HG03575 (cell line): ENCODE data around the gene SGTA.

ENCODE experiments used
- ATAC-seq: cut with Tn5 transposase; IDR thresholded peaks from one replicate; pipeline ENCODE4 v1.9.1; 2021; ENCODE audit not compliant: unreplicated experiment, insufficient number of reproducible peaks, low FRiP score; ENCODE audit errors: extremely low read depth

The SGTA gene

DNA sequence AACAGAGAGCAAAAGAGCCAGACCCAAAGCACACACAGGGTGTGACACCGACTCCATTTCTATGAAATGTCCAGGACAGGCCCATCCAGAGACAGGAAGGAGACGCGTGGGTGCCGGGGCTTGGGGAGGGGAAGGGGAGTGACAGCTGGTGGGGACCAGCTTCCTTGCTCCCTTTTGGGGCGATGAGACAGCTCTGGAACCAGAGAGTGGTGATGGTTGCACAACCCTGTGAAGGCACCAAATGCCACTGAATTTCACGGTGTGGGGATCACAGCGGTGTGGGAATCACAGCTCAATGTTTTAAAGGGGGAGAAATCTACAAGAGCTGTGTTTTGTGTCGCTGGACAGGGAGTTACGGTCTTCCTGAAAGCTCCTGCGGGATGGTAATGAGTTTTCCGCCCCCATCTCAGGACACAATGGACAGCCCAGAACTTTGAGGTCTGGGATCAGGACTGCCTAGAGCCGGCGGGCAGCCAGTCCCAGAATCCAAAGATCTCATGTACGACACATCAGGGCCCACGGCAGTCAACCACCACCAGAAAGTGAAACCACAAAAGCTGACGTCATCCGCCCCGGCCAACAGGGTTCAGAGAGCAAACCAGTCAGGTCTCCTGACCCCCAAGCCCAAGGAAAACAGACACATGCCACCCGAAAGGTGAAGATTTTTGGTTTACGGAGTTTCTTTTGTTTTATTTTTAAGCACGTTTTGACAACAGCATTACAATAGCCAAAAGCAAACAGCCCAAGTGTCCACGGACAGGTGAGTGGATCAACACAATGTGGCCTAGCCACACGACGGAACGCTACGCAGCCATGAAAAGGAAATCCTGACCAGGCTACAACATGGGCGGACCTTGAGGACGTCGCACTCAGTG, 7.3 kb downstream of the SGTA start:
- no peak for ATAC-seq

DNA sequence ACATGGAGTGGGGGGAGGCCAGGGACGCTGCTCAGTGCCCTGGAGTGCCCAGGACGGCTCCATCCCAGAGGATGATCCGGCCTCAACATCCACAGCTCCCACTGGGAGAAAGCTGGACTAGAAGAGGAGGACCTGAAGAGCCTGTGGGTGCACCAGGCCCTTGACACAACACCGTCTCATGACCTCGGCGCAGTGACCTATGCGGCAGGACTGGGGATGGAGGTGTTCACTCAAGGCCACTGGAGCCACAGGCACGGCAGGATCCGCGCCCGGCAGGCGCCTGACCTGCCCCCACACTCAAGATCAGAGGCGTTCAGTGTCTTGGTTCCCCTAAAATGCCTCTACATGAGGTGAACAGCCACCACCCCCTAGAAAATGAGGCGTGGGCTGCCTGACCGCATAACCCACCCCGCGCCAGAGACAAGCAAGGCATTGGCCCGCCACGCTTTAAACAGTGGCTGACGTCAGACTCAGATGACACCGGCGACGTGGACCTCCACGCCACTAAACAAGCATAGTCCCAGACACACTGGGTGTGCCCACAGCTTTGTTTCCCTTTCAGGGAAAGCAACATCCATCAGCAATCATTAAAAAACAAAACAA, 8.0 kb downstream of the SGTA start:
- ATAC-seq = no peak

DNA sequence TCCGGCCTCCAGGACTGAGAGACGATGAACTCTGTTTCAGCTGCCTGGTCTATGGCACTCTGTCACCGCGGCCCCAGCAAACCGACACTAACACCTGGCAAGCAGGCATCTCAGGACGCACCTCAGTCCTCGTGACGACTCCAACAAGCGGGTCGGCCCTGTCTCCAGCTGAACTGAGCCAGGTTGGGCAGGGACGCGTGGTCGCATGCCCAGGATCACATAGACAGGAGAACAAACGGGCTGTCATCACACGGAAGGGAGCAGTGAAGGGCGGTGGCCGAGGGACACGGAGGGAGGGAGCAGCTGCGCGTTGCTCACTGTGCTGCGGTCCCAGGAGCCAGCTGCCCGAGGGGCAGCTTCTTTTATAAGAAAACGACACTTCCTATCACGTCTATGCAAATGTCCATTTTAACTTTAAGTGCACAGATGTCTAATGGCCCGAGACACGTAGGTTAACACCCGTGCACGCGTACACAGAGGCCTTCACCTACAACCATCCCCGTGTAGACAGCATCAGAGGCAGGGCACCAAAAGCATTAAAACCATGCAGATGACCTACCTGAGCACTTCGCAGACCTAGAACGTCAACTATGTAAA, 8.9 kb downstream of the SGTA start:
- ATAC-seq = no peak

DNA sequence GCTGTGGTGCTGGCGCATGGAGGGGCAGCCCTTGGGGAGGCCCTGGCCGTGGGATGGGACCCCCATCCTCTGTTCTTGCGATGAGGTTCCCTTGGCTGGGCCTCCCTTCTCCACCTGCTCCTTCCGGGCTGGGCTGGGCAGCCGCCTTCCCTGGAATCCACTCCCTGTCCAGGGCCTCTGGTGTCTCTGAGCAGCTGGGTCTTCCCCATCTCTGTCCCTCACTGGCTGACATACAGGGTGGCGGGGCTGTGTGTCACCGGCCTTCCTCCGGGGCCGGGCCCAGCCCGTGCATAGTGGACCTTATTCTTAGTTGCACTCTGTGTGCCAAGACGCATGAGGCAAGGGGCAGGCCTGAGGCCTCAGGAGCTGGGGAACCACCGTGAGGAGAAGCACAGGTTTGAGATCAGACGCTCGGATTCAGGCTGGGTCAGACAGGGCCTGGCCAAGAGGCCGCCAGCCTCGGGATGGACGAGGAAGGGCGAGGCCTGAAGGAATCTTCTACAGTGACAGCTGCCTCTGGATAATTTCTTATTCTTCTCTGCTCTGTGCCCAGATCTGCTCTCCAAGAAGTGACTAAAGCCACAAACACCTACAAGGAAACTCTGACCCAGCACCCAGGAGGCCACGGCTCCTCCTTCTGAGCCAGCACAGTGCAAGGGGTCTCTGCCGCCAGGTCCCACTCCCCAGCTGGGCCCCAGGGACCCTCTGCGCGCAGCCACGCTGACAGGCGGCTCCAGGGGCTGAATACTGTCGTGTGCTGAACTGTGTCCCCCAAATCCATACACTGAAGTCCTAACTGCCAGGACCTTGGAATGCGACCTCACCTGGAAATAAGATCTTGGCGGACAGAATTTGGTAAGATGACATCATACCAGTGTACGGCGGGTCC, 11.0 kb downstream of the SGTA start:
- ATAC-seq = no peak

DNA sequence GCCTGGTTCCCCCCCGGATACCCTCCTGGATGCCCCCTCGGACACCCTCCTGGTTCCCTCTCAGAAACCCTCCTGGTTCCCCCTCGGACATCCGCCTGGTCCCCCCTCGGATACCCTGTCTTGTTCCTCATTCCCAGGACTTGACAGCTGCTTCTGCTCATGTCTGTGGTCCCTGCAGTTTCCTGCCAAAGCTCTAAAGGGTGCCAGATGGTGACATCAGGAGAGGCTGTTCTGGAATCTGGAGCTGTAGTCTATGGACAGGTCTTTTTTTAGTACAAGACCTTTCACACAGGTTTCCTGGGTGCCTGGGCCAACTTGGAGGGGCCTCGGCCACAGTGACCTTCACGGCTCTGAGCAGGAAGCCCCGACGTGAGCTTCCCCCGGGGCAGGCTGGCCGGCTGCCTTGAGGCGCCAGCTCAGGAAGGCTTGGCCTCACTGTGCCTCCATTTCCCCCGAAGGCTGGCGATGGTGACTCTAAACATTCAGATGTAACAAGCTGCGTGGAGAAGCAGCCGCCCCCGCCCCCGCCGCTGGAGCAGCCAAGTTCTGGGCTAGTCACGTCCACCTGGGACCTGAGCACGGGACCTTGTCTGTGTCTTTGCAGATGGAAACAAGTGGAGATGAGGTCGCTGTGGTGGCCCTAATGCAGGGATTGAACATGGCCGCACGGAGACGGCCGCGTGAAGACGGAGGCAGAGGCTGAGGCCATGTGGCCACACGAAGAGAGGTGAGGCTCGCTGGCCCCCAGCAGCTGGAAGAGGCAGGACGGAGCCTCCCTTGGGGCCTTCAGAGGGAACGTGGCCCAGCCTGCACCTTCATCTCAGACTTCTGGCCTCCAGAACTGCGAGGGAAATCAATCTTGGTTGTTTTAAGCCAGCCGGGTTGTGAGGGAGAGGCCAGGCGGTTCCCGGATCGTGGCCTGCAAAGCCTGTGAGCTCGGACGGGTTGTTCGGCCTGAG, 12.7 kb downstream of the SGTA start:
- no peak for ATAC-seq

DNA sequence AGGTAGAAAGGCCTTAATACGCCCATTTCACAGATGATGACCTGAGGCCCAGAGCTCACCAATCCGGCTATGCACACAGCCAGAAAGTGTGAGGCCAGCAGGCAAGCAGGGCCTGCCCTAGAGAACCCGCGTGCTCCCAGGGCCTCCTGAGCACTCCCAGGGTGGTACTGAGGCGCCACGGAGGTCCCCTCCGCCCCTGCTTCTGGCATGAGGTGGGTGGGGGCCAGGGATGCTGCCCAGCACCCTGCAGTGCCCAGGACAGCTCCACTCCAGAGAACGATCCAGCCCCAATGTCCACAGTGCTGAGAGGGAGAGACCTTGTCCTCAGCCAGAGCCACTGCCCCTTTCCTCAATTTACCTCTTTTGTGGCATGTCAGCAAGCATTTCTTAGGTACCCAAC, 13.9 kb downstream of the SGTA start:
- no peak for ATAC-seq

DNA sequence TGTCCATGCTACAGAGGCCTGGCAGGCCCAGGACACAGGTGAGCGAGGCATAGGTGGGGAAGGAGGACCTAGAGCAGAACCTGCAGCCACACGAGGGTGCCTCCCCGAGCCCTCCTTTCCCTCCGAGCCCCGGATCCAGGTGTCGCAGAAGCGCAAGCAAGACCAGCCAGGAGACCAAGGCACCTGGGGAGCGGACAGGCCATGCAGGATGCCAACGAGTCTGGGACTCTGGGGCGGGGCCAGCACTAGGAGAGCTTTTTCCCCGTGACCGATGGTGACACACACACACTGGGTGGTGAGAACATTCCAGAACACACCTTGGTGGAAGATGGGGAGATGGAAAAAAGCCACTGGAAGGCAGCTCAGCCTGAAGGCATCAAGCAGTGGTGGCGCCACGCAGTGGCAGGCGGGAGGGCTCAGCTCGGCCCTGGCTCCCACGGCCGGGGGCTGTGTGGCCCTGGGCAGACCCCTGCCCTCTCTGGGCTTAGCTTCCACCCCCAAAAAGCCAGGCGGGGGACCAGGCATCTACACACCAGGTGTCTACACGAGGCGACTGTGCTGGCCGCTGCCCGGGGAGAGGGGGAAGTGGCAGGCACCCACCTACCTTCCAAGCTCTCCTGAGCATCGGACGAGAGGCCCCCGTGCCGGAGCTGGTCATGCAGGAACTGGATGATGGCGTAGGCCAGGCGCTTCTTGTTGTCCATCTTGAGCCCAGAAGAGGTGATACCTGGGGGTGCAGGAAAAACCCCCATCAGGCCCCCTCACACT, 14.5 kb downstream of the SGTA start:
- no peak for ATAC-seq

DNA sequence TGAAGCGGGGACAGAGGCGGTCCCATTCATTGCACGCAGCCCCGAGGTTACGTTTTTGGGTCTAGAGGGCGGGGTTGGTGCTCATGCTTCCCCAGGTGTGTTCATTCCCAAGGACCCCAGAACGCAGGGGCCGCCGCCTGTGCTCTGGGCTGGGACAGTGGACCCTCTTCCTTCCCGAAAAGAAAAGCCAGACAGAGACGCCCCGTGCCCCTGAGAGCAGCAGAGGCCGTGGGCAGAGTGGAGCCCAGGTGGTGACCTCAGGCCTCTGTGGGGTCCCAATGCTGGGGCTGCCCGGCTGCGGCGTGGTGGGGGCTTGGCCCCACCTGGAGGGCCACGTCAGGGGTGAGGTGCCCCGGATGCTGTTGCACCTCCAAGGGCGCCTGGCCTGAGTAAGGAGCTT, 15.4 kb downstream of the SGTA start:
- ATAC-seq = no peak

DNA sequence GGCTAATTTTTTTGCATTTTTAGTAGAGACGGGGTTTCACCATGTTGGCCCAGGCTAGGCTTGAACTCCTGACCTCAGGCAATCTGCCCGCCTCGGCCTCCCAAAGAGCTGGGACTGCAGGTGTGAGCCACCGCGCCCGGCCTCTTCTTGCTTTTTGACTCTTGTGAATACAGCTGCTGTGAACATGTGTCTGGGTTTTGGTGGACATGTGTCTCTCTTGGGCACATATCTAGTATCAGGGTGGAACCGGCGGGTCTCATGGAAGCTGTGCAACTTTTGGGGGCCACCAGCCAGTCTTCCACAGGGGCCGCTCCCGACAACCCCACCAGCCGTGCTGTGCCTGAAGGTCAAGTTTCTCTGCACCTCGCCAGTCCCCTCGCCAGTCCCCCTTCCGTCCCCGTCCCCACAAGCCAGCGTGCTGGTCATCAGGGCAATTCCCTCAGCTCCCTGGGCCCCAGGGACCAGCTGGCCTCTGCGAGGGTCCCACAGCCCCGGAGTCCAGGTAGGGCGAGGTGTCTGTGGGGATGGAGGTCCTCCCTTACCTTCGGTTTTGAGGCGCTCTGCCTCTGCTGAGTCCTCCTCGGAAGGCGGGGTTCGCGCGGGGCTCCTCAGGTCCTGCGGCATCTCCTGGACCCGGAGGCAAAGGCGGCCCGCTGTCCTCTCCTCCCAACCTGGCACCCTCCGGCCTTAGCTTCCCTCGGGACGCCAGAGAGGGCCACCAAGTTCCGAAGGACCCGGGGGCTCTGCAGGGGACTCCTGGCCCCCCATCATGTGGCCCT, 16.3 kb downstream of the SGTA start:
- no peak for ATAC-seq

DNA sequence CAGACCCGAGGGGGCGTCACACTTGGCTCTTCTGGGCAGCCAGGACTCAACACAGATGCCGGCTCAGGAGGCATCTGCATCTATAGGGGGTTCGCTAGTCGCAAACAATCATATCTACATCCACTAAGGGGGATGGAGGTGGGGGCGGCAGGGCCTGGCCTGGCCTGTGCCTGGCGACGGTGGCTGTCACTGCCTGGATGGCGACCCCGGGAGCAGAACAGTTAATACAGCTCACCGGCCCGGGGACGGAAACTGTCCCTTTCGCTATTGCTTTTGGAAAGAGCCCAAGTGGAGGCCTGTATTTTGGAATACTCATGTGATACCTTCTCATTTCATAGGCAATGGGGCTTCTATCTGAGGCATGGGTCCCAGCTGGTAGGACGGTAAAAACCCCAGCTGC, 17.7 kb downstream of the SGTA start:
- ATAC-seq = no peak

DNA sequence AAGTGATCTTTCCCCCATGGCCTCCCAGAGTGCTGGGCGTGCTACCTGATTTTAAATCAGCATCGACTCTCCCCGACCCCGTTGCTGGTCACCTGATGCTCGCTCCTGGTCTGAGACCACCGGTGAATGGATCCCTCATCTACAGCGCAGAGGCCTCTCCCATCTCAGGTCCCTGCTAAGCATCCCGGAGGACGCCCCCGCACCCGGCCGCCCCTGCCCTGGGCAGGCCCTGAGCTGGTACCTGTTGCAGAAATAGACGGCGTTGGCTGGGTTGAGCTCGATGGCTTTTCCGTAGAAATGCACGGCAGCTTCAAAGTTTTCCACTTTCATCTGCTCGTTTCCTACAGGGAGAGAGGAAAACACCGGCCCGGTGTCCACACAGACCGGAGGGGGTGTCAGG, 18.1 kb downstream of the SGTA start:
- ATAC-seq = no peak

DNA sequence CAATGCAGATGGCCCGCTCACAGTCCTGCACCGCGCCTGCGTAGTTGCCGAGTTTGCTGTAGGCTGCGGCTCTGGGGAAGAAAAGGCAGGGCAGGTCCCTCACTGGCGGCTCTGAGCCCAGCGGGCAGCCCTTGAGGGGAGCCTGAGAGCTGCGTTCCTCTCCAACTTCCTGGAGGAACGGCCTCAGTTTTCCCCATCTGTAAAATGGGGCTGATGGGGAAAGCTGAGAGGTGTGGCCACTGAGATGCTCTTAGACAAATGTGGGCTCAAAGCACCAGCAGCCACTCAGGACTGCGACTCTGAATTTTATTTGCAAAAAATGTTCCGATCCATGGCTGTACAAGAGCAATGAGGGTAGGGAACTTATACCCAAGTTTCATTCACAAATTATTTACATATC, 19.4 kb downstream of the SGTA start:
- no peak for ATAC-seq

DNA sequence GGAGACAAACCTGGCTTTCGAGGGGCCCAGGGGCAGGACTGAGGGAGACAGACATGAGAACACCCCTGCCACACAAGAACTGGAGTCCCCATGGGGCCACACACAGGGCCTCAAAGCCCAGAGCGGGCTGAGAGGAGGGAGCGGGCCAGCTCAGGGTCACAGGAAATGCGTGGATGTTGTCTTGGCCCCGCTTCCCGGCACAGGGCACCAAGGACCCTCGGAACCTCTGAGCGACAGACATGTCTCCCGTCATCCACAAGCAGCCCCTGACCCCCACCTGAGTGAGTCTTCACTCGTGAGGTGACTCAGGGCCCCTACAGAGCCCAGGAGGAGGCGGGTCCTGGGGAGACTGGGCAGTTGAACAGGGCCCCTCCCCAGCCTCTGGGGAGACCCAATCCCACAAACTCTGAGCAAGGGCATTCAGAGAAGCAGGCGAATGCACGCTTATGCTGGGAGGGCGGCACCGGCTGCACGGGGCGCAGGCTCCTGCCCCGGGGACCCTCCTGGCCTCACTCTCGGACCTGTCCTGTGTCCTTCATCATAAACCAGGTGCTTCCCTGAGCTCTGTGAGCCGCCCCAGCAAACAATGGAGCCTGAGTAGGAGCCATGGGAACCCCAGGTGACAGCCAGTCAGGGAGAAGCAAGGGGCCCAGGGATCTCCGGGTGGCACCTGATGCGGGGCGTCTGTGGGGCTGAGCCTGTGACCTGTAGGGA, 20.1 kb downstream of the SGTA start:
- no peak for ATAC-seq

DNA sequence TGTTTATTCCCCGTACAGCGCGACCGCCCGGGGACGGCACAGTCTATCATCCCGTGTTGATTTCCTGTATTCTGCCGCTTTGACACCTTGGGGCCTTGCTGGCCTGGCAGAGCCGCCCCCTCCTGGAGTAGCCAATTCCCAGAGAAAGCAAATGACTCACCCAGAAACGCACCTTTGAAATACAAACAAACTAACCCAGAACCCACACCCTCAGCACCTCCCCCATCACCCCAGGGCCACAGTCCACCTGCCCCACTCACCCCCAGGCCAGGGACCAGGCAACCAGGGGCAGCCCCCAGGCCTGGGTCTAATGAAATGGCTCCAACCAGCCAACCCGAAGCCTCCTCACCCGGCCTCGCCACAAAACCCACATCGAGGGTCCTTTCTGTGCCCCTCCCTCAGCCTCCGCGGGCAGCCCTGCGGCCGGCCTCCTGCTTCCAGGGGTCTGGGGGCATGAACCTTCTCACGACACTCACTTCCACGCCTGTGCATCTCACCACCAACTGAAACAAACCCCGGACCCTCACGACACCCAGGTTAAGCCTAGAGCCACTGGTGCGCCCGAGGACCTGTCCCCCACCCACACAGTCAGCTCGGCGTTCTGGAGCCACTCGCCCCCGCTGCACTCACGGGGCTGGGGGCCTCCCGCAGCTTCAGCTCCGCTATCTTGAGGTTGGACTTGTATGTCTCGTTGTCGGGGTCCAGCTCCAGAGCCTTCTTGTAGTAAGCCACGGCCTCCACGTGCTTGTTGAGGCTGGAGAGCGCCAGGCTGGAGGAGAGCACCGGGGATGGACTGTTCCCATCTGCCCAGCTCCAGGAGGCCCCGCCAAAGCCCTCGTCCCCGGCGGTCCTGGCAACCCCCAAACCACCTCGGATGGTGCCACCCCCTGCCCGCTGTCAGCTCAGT, 20.9 kb downstream of the SGTA start:
- ATAC-seq = no peak

DNA sequence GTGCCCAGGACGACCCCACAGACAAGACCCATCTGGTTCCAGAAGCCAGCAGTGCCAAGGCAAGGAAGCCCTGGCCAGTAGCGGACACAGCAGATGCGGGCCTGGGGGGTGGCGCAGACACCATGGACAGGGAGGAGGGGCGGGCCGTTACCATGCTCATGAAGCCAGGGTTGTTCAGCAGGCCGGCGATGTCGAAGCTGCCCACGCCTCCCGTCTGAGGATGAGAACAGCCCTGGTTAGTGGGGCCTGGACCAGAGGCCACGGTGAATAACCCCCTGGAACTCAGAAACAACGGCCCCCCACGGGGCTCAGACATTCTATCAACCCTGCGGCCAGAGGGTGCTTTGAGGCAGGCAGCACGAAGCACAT, 21.8 kb downstream of the SGTA start:
- ATAC-seq = no peak

DNA sequence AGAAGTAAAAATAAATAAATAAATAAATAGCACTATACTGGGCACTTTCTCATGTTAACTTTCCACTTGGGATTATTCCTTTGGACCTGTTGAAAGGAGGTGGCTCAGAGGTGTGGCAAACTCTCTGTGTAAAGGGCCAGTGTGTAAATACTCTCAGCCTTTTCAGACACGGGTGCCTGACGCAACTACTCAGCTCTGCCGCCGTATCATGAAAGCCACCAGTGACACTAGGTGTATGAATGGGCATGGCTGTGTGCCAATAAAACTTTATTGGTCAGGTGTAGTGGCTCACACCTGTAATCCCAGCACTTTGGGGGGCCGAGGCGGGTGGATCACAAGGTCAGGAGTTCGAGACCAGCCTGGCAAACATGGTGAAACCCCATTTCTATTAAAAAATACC, 23.1 kb downstream of the SGTA start:
- ATAC-seq = no peak
